Limb (tissue), 2 donors: ENCODE results near the gene TUBA4A.
A peak's percentile ranks its signal among the peaks of the same experiment; 100 is the strongest.
"Not testable (repeated sequence)": the region's sequence is repeated elsewhere in the genome, so short reads cannot be mapped to it uniquely, and the experiment has no call there.

Experiments used
- DNase-seq, 2 donors: peaks; one replicate each; pipeline ENCODE4 v3.0.0-alpha.2; 2016; ENCODE audit errors: extremely low spot score in 2 of 2

The TUBA4A gene

DNA sequence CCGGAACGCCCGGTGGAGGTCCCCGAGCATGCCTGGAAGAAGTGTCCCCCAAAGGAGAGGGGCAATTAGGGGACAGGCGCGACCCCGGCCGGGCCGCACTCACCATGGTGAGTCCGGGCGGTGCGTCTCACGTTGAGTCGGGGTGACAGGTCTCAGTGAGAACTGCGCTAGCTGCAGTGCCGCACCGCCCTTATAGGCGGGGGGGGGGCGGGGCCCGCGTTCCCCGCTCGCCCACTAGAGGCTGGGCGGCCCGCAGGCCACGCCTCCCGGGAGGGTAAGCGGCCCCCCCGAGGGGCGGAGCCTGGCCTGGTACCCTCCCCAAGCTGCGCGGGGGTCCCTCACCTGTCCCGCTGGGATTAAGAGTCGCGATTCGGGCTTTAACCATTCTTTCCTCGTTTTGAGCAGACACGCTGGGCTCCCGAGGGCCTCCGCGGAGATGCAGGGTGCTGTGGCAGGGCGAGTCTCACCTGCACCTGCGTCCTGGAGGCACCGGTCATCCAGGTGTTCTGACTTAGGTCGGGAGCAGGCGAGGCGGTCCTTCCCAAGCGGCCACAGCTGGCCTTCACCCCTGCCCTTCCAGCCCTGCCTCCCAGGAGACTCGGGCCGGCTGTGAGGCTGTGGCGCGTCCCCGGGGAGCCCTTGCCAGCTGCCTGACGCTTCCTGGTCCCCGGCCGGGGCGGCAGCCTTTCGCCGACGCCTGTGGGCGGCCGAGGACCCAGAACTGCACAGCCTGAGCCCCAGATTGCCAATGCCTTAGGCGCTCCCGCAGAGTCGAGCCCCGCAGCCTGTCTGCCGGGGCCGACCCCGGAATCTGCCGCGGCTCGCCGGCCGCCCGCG is at the start of gene TUBA4A:
Gene TUBA4A (minus strand): TSS at position 166 of the 837 bp plus-strand sequence. CDS start 60 bp downstream, at position 106.
- peak; percentile 26 to 74 for DNase-seq

DNA sequence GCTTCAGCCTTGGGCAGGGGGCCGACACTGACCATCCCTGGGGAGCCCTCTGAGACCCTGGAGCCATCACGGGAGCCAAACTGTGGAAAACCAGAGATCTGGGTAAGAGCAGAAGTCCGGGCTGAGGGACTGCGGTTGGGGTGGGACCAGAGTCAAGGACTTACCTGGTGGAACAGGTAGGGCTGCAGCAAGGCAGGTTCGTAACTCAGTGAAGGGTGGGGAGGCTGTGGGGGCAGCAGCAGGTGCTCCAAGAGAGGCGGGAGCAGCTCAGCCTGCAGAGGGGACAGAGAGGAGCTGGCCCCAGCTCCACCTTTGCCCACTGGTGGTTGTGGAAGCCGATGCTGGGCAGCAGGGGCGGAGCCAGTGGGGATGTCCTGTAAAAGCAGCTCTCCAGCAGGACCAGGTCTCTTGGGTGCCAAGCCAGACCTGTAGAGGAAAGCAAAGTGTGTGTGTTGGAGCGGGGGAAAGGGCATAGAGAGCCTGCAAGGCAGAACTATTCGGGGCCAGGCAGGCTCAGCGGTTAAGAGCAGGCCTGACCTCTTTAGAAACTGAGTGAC is 48.8 kb upstream of the TUBA4A start:
- DNase-seq = no peak

DNA sequence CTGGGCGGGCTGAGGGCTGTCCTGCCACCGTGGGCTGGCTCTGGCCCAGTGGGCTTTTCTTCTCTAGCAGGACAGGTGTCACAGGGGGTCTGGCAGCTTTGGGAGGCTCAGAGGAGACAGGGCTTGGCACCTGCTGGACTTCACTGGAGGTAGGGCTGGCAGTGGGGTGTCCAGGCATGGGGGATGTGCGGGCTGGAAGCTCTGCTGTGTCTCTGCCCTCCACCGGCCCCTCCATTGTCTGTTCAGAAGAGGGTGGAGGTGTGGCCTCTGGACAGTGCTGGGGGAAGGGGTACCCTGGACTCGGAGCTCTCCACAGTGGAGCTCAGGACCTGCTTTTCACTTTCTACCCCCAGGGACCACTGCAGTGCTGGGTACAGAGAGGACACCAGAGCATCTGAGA is 46.3 kb upstream of the TUBA4A start:
- no peak for DNase-seq

DNA sequence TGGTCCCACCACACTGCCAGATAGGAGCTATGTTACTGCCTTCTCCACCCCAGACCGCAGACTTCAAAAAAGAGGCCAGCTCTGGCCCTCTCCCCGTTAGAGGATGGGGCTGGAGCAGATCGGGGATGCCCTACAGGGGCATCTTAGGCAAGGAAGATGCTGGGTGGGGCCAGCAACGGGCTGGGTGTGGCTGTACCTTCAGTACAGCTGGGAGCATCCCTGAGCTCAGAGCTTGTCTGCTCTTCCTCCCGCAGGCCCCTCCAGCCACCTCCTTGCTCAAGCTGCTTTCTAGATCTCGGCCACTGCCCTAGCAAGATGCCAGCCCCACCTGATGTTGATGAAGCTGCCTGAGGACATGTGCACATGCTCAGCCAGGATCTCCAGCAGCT is 45.6 kb upstream of the TUBA4A start:
- DNase-seq = no peak

DNA sequence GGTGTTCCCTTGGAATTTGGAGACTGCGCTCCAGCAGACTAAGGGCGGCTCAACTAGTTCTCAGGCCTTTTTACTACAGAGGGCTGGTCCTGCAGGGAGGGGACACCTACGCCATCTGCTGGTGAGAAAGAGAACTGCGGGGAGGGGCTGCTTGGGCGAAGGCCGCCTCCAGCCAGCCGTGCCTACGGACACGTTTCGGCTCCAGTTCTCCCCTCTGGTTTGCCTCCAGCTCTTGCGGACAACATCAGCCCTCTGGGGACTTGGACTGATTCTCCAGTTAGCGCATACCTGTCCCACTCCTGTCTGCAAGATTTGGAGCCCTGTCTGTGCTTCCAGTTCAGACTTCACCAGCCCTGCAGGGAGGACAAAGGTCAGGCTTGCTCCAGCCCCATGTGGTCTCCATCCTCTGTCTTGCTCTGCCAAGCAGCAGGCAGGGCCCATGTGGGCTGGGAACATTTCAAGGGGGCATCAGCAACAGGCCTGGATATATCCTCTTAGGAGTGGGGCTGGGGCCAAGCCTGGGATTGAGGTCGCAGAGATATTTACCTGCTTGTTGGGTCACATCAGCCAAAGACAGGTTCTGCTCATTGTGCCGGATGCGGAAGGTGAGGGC is 45.1 kb upstream of the TUBA4A start:
- DNase-seq = peak; percentile 69 to 90

DNA sequence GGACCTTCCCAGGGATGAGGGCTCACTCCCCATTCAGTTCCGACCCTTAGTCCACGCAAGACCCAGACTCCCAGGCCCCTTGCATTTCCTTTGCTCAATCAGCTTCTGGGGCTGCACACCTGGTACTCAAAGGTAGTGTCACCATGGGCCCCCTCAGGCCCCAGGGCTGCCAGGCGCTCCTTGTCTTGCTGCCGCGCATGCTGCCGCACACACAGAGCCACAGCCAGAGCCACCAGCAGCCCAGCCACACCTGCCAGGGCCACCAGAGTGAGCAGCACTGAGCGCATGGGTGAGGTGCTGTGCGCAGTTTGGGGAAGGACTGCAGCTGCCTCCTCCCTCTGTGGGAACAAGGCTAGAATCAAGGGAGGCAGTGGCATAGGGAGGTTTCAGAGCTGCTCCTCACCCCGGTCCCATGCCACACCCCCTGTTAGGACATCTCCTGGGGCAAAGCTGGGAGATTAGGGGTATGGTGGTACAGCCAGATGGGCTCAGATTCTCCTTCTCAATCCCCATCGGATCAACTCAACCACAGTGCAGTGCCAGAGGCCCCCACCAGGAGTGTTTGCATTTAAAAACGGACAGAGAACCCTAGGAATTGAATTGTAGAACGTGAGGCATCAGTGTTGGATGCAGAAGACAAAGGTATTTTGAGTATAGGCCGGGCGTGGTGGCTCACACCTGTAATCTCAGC is 44.2 kb upstream of the TUBA4A start:
- DNase-seq = no peak

DNA sequence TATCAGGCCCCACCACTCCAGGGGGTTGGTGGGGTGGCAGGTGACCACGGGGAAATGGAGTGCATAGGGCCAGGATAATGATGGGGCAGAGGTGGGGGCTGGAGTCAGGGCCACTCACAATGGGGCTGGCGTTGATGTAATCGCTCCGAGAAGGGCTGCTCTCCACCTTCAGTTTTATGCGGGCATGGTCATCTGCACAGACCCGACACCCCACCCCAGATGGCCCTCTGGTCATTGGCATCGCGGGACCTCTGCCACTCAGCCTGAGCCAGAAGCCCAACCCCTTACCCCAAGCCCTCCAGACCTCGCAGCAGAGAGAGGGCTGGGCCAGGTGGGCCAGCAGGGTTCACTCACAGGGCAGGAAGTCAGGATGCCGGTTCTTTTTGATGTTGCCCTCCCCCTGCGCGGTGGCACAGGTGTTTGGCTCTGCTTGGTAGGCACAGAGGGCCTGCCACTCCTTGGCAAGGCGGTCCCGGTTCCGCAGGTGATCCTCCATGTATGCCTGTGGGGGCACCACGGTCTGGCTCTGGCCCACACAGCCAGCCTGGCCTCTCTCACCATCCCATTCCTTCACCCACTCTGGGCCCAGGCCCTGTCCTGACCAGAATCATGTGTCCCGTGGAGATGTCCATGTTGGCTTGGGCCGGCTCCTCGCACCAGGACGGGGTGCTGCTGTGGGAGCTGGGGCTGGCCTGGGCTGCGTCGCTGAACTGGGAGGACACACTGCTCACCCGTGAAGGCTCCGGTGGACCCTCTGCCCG is 43.1 kb upstream of the TUBA4A start:
- no peak for DNase-seq

DNA sequence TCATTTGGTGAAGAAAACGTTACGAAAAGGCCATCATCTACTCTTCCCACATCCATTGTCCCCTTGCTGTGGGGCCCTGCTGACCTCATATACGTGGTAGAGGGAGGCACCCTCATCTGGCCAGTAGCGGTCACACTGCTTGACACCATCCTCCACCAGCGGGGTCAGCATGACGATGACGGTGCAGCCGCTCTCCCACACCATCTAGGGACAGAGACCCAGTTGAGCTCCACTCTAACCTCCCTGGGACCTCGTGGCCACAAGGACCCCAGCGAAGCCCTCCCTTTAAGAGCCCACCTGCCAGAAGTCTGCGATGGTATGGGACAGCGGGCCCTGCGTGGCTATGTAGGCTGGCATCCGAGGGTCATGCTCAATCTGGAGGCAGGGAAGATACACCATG is 42.4 kb upstream of the TUBA4A start:
- DNase-seq = no peak

DNA sequence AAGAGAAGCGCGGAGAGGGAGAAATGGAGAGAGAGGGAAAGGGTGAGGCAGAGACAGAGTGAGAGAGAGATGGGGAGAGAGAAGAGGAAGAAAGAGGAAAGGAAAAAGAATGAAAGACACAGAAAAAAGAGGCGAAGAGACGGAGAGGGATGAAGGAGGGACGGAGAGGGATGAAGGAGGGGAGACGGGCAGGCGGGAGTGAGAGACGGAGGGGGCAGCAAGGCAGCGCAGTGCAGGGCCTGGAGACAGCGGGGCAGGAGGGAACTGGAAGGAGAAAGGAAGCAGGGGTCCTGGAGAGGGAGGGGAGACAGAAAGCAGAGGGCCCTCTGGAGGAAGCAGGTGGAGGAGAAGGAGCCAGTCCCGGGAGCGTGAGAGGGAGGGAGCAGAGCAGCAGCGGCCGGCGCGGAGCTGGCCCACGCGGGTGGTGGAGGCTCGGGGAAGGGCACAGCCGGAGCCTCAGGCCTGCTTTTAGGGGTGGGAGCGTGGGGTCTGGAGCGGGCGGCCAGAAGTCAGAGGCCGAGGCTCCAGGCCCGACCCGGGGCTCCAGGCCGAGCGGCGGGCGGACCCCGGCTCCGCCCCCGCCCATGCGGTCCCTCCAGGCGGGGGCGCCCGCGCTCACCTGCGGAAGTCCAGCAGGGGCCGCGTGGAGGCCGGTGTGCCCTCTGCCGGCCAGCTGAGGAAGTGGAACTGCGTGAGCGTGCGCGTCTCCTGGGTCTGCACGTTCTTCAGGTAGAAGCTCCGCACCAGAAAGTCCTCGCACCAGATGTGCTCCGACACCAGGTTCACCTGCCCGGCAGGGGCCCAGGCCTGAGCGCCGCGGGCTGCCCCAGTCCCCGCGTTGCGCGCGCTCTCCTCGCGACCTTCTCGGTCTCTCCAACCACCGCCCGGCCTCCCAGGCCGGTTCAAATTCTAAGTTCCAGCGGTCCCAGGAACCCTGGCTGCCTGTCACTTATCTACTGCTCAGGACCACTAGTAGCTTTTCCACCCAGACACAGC is 40.9 kb upstream of the TUBA4A start:
- DNase-seq = peak; percentile 84 to 91

DNA sequence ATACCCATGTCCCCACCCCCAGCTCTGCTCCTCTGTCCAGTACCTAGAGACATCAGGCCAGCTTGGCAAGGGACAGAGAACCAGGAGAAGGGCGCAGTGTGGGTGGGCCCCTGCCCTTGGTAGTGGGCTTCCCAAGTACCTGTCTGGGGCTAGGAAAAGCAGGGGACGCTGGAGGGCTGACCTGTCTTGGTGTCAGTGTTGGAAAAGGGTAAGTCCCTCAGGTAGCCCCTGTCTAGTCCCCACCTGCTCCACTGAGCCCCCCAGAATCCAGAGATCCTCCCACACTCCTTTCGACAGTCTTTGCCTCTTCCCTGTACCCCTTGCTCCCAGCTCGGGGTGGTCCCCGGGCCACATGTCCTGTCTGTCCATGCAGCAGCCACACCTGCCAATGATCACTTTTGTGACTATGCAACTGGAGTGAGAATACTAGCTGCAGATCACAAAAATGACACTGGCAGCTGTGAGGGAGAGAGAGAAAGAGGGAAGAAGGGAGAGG is 40.1 kb upstream of the TUBA4A start:
- no peak for DNase-seq

DNA sequence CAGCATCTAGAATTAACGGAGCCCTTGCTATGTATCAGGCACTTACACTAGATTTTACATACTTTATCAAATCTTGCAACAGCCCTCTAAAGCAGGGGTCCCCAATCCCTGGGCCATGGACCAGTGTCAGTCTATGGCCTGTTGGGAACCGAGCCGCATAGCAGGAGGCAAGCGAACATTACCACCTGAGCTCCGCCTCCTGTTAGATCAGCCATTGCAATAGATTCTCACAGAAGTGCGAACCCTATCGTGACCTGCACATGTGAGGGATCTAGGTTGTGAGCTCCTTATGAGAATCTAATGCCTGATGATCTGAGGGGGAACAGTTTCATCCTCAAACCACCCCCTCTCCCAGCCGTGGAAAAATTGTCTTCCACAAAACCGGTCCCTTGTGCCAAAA is 38.9 kb upstream of the TUBA4A start:
- no peak for DNase-seq

DNA sequence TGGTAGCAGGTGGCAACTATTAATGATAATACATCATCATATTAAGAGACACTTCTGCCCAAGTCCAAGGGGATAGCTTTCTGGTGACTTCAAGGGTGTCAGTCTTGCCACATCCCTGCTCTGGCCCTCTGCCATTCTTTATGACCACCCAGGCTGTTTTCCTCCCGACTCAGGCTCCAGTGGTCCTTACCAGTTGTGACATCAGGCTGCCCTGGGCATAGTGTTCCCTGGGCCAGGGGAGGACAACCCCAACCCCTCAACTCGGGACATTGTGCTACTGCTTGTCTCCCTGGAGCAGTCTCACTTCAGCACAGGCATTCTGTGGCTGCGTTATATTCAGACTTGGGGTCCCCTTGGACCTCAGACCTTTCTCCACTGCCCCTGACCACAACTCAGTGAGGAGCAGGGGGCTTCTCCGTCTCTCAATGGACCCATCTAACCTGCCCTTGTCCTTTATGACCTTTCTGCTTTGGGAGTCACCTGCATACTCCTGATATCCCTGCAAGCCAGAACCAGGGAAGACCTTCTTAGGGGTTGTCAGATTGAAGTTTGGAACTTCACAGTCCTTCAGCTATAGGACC is 38.3 kb upstream of the TUBA4A start:
- DNase-seq = no peak

DNA sequence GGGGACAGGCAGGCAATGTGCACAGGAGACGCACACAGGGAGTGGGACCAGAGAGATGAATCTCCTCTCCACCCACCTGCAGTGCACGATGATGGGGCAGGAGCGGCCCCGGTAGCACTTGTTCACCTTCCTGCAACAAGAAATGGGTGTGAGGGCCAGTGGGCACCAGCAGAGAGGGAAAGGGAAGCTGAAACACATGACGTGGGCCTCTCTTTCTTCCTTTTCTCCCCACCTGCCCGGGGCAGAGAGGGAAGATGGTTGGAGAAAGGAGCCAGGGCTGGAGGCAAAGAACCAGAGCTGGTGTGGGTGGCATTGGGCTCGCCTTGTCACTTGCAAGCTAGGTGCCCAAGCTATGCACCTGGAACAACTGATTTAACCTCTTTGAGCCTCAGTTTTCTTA is 37.7 kb upstream of the TUBA4A start:
- no peak for DNase-seq

DNA sequence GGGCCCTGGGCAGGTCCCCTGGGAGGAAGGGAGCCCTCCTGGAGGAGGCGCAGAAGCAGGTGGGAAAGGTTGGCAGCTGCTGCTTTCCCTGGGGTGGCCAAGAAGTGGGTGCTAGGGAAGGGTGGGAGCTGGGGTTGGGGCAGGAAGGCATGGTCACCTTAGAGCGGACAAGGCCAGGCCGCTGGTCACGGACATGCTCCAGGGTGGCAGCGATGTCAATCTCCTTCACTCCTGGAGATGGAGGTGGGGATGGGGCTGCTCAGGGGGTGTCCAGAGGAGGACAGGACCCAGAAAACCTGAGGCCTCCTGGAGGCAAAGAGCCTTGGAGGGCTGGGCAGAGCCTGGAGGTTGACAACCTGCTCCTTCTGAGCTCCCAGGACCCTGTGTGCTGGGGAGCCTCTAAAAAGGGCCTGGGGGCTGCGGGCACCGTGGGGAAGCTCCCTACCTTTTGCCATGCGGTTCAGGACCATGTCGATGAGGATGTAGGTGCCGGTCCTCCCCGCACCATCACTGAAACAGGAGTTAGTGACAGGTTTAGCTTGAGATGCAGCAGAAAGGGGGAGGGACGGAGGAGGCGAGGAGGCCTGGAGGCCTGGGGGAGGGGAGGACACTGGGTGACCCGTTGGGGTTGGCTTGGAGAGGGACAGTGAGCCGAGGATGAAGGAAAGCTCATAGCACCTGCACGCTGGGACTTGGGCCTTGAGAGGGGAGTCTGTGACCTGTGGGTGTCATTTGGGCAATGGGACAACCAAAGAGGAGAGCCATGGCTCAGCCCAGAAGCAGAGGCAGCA is 36.9 kb upstream of the TUBA4A start:
- no peak for DNase-seq

DNA sequence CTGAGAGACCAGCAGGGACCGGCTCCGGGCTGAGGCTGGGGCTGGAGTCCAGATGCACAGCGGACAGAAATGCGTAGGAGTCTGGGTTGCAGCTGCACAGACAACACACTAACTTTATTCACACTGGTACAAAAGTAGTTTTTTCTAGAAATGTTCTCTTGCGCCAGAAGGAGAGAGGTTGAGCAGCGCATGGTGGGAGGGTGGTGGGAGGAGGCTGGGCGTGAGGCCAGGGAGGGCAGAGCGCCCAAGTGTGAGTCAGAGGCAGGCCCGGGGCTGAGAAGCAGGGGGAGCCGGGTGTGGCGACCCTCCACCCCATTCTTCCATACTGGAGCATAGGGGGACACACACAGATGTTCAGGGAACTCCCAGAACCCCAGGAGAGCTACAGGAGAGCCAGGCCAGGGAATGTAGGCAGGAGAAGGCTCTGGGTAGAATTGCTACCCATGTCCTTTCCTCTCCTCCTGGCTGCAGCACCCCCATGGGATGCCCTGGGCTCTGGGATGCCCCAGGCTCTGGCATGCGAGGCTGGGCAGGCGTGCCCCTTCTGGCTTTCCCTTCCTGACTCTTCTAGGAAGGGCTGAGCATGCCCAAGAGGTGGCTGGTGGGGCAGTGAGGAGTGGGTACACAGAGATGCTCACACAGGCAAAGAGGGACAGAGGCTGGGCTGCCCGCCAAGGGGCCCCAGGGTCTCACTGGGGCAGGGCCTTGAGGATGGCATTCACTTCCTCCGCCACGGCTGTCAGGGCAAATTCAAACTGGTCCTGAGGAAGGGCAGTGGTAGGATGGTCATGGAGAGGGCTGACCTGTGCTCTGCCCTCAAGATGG is 36.0 kb upstream of the TUBA4A start:
- peak; percentile 77 to 89 for DNase-seq

DNA sequence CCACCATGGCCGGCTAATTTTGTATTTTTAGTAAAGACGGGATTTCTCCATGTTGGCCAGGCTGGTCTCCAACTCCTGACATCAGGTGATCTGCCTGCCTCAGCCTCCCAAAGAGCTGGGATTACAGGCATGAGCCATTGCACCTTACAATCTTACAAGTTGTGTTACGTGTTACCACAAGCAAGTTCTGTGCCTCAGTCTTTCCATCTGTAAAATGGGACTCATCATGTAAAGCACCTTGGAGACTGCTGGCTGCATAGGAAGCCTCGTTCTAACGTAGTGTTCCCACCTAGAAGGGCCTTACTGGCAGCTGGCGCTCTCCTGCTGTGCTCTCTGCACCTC is 35.4 kb upstream of the TUBA4A start:
- no peak for DNase-seq

DNA sequence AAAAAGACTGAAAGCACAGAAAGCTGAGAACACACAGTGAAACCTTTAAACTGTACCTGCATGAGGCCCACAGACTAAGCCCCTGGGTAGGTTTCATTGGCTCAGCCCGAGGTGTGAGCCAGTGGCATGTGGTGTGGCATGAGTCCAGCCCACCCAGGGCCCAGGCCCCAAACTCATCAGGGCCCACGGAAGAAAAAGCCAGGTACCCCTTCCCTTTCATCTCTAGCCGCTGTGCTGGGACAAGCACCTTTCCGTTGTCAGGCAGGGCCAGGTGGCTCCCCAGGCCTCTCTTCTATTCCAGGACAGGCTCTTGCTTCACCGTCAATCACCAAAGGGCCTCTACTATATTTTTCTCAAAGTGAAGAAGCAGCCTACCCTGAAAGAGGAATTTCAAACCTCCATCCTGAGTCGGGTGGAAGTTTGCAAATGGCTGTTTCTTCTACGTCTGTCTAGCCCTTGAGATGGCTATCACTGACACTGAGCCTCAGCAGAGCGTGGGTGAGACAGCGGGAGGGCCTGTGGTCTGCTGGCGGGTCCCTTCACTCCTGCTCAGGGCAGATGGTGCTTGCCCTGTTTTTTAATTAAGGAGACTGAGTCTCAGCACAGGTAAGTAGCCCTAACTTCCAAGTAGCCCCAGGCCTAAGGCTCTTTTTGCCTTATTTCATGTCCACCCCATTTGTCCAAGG is 34.0 kb upstream of the TUBA4A start:
- DNase-seq = no peak

DNA sequence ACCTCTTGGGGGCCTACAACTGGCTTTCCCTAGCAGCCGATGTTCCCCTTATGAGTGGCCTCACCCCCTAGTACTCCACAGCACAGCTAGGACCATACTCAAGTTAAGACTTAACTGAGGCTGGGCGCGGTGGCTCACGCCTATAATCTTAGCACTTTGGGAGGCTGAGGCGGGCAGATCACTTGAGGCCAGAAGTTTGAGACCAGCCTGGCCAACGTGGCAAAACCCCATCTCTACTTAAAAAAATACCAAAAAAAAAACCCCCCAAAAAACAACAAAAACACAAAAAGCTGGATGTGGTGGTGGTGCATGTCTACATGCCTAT is 33.4 kb upstream of the TUBA4A start:
- not testable (repeated sequence) for DNase-seq
